GM18858 (cell line): ENCODE results near the gene EIF3J.
"Not testable (repeated sequence)": the region's sequence is repeated elsewhere in the genome, so short reads cannot be mapped to it uniquely, and the experiment has no call there.

ENCODE experiments used
- ATAC-seq: cut with Tn5 transposase; IDR thresholded peaks from one replicate; pipeline ENCODE4 v1.9.1; 2021; ENCODE audit not compliant: unreplicated experiment

EIF3J gene

GRCh38 chr15:44541282-44541958, 4.5 kb downstream of the EIF3J start:
- no peak for ATAC-seq

- no peak for ATAC-seq
These were observed 5.6 kb downstream of the EIF3J start for GRCh38 chr15:44542596-44542995.

DNA sequence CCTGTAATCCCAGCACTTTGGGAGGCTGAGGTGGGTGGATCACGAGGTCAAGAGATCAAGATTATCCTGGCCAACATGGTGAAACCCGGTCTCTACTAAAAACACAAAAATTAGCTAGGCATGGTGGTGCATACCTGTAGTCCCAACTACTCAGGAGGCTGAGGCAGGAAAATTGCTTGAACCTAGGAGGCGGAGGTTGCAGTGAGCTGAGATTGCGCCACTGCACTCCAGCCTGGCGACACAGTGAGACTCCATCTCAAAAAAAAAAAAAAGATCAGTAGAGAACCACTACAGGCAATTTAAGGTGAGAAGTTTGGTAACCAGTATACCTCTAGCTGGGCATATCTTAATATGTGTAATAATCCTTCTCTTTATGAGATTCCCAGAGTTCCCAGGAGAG, 7.8 kb downstream of the EIF3J start:
- ATAC-seq = not testable (repeated sequence)

DNA sequence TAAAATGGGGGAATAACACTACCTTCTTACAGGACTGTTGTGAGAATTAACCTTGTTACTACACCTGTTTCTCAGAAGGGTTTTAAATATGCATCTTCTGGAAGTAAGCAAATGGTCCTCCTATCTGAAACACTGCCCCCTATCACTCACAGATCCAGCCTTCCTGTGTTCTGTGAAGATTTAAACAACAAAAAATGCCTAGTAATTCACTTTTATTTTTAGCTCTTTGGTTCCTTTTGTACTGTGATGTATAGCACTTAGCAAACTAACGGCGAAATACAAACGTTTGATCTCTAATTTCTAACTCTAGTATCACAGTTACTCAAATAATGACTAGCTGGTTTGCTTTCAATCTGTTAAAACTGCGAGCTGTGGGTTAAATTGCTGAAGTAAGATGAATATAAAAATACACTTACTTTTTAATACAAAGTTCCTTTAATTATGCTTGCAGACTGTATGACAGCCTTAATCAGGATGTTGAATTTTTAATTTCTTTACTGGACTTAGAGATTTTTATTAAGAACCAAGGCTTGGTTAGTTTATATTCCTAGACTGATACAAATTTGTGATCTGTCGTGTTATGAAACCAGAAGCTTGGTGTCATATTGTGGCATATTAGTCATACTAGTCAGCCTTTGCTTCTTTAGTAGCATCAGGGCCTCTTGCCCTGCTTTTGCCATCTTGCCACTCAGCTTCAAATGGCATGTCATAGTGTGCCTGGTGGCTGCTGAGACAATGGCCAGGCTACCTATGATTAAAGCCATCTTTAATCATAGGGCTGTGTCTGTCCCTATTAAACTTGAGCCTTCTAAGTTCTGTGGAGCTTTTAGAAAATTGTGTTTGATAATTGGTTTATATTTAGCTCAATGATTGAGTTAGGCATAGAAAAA, 9.2 kb downstream of the EIF3J start:
- no peak for ATAC-seq

DNA sequence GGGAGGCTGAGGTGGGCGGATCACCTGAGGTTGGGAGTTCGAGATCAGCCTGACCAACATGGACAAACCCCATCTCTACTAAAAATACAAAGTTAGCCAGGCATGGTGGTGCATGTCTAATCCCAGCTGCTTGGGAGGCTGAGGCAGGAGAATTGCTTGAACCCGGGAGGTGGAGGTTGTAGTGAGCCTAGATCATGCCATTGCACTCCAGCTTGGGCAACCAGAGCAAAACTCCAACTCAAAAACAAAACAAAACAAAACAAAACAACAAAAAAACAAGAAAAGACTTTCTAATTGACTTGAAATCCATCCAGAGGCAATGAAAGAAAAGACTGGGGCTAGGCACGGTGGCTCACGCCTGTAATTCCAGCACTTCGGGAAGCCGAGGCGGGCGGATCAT, 12.2 kb downstream of the EIF3J start:
- ATAC-seq = not testable (repeated sequence)

DNA sequence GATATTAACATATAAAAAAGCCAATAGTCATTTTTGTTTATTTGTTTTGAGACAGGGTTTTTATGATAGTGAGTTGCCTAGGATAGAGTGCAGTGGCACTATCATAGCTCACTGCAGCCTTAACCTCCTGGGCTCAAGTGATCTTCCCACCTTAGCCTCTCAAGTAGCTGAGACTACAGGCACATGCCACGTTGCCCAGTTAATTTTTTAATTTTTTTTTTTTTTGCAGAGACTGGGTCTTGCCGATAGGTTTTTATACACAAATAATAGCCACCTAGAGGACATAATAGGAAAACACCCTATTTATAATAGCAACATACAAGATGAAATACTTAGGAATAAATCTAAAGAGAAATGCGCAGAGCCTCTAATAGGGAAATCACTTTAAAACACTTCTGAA, 13.3 kb downstream of the EIF3J start:
- no peak for ATAC-seq

DNA sequence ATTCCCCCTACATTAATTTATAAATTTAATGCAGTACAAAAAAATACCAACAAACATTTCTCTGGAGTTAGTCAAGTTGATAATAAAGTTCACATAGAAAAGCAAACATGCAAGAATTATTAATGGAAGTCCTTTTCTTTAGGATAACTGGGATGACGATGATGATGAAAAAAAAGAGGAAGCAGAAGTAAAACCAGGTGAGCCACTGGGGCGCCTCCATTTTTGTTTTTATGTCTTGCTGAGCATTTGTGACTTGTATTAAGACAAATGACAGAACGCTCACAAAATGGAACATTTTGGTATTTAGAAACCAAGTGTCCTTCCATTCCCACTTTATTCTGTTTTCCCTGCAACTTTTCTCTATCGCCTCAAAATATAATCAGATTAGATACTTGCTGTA, 13.8 kb downstream of the EIF3J start:
- ATAC-seq = no peak

GRCh38 chr15:44554934-44555723, 18.2 kb downstream of the EIF3J start:
- no peak for ATAC-seq

- not testable (repeated sequence) for ATAC-seq
These were observed 24.0 kb downstream of the EIF3J start for GRCh38 chr15:44560926-44561325.

DNA sequence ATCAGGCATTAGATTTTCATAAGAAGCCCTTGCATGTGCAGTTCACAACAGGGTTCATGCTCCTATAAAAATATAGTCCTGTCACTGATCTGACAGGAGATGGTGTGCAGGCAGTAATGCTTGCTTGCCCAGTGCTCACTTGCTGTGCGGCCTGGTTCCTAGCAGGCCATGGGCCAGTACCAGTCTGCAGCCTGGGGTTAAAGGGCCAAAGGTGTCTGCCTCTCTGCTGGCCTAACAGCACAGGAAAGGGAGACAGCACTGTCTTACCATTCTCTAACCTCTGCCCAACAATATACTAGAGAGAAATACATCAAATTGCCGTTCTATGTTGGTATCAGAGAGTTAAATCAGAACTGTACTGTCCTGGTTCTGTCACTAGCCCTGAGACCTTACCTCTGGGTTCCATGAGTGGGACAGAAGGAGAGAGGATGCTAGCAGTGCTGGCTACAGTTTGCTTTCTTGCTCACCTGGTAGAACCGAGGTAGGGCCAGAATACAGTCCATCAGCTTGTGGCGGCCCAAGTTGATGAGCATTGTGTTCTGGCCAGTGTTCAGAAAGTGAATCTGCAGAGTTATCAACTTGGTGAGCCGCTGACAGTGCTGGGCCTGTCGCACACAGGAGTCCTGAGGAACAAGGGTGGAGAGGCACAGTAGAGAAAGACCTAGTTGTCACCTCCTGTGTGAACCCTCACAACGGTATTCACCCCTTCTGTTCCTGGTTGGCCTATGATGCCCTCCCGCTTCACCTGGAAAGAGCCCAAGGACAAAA, 28.6 kb downstream of the EIF3J start:
- ATAC-seq = no peak

GRCh38 chr15:44566155-44566540, 29.2 kb downstream of the EIF3J start:
- ATAC-seq = no peak

DNA sequence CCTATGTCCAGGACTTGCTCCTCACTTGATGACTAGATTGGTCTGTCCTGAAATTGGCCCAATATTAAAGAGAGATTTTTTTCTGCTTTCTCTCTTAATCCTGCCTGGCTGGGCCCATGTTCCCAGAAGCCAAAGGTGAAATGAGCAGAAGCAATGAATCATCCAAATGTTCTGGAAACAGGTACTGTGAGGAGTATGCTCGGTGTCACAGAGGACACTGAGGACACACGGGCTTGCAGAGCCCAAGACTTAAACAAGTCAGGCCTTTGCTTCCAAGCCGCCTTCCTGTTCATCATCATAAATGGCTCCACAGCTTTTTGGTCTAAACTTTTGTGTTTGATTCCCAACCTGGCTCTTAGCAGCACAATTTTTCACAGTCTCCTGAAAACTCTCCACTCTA, 31.4 kb downstream of the EIF3J start:
- no peak for ATAC-seq

DNA sequence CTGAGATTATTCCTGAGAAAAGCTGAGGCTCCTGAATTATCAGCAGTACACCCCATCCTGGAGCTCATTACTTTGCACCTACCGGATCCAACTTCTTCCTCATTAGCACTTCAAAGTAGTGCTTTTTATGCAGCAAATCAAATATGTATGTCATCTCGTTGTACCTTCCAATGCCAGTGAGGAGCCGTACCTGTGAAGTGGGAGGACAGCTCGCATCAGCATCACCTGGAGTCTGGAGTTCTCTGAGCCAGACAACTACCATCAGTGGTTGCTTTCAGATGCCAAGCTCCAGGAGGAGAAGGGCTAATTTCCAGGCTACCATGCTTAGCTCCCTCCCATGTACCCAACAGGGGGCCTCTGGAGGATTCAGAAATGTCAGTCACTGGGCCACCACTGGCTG, 32.4 kb downstream of the EIF3J start:
- ATAC-seq = no peak

GRCh38 chr15:44570361-44570760, 33.4 kb downstream of the EIF3J start:
- ATAC-seq = no peak

DNA sequence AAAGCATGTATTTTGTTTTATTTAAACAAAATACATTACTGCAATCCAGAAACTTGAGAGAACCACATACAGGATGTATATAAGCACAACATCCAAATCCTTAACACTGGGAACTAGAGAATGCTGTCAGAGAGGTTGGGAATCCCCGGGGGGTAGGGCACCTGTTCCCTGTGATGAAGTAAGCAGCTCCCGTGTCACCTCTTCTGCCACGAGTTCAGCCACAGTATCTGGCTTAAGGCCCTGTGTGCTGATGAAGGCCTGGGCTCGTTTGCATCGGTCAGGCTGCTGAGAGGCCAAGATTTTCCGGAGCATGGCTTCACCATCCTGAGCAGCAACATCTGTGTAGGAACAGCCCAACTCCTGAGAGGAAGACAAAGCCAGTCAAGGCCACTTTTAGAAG, 36.4 kb downstream of the EIF3J start:
- ATAC-seq = no peak

- ATAC-seq = no peak
These were observed 37.8 kb downstream of the EIF3J start for GRCh38 chr15:44574734-44575133.

- ATAC-seq = no peak
These were observed 43.2 kb downstream of the EIF3J start for GRCh38 chr15:44580105-44580504.

- ATAC-seq = no peak
These were observed 47.3 kb downstream of the EIF3J start for GRCh38 chr15:44584162-44584749.

GRCh38 chr15:44585633-44586032, 48.7 kb downstream of the EIF3J start:
- no peak for ATAC-seq

DNA sequence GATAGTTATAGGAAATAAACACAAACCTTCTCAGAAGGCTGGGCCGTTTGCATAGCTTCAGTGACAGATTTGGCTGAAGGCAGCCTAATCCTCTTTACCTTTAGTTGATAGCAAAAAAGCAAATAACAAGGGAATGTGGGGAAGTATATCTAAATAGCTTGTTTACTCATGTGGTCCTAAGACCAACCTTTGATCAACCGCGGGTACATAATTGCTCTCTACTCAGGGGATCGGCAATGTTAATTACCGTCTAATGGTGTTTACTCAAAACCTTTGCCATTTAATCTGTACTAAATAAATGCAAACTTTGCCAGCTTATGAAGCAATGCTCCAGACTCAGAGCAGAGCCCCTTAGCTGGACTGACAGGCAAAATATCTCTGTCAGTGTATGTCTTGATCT, 51.6 kb downstream of the EIF3J start:
- ATAC-seq = no peak

- no peak for ATAC-seq
These were observed 54.4 kb downstream of the EIF3J start for GRCh38 chr15:44591326-44591725.
